Panc1 (cell line): Measurements from ENCODE around the gene FAM209B.

Source experiments
- POLR2AphosphoS5 ChIP-seq: IDR thresholded peaks from 2 replicates; pipeline ENCODE4 v1.6.1; 2012; ENCODE audit warnings: mild to moderate bottlenecking, low read depth, low read length, moderate library complexity
- SIN3A ChIP-seq: IDR thresholded peaks from 2 replicates; pipeline ENCODE4 v1.6.1; 2012; ENCODE audit warnings: low read depth, mild to moderate bottlenecking, low read length, moderate library complexity, borderline replicate concordance; ENCODE audit not compliant: insufficient read depth
- TF ChIP-seq, protein P1 (sequence below): fragments of 450-650 bp; IDR thresholded peaks from 2 replicates; pipeline ENCODE4 v1.5.1; 2017; ENCODE audit warnings: mild to moderate bottlenecking
- TF ChIP-seq, protein P2 (sequence below), 2 experiments: IDR thresholded peaks; 2 replicates each; pipeline ENCODE4 v1.6.1; 2011 to 2012; ENCODE audit warnings: low read depth in 2 of 2, control low read depth in 1 of 2, low read length in 1 of 2, mild to moderate bottlenecking in 1 of 2, moderate library complexity in 1 of 2; ENCODE audit not compliant: insufficient read depth in 1 of 2

DNA sequence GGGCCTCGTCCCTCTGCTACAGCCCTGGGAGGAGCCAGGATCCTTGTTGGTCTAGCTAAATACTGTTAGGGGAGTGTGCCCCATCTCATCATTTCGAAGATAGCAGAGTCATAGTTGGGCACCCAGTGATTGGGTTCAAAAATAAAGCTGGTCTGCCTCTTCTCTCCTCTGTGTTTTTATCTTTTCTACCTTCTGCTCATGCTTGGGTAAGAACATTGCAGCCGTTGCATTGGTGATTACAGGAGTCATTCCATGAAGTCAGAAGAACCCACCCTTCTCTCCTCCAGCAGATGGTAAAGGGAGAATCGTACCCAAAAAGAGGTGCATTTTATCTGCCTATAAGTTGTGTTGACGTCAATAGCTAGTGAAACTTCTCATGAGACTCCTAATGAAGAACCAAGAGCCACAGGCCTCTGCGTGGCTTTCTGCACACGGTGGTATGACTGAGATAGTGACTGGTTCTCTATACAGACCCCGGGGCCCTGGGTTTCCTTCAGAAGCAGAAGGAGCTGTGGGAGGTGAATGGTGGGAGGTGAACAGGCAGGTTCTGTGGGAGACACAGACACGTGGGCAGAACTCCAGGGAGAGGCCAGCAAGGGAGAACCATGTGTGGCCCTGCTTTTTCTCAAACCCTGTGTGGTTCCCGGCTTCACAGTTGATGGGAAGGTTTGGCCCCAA is 14.2 kb upstream of the FAM209B start:
- TF ChIP-seq, protein P1, sequence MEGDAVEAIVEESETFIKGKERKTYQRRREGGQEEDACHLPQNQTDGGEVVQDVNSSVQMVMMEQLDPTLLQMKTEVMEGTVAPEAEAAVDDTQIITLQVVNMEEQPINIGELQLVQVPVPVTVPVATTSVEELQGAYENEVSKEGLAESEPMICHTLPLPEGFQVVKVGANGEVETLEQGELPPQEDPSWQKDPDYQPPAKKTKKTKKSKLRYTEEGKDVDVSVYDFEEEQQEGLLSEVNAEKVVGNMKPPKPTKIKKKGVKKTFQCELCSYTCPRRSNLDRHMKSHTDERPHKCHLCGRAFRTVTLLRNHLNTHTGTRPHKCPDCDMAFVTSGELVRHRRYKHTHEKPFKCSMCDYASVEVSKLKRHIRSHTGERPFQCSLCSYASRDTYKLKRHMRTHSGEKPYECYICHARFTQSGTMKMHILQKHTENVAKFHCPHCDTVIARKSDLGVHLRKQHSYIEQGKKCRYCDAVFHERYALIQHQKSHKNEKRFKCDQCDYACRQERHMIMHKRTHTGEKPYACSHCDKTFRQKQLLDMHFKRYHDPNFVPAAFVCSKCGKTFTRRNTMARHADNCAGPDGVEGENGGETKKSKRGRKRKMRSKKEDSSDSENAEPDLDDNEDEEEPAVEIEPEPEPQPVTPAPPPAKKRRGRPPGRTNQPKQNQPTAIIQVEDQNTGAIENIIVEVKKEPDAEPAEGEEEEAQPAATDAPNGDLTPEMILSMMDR = no peak
- TF ChIP-seq POLR2AphosphoS5 (no peak), SIN3A (no peak)
- TF ChIP-seq, protein P2, sequence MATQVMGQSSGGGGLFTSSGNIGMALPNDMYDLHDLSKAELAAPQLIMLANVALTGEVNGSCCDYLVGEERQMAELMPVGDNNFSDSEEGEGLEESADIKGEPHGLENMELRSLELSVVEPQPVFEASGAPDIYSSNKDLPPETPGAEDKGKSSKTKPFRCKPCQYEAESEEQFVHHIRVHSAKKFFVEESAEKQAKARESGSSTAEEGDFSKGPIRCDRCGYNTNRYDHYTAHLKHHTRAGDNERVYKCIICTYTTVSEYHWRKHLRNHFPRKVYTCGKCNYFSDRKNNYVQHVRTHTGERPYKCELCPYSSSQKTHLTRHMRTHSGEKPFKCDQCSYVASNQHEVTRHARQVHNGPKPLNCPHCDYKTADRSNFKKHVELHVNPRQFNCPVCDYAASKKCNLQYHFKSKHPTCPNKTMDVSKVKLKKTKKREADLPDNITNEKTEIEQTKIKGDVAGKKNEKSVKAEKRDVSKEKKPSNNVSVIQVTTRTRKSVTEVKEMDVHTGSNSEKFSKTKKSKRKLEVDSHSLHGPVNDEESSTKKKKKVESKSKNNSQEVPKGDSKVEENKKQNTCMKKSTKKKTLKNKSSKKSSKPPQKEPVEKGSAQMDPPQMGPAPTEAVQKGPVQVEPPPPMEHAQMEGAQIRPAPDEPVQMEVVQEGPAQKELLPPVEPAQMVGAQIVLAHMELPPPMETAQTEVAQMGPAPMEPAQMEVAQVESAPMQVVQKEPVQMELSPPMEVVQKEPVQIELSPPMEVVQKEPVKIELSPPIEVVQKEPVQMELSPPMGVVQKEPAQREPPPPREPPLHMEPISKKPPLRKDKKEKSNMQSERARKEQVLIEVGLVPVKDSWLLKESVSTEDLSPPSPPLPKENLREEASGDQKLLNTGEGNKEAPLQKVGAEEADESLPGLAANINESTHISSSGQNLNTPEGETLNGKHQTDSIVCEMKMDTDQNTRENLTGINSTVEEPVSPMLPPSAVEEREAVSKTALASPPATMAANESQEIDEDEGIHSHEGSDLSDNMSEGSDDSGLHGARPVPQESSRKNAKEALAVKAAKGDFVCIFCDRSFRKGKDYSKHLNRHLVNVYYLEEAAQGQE (IDR thresholded peaks at IDR 0.05; ENCODE audit: insufficient read depth in 1 of 2, low read depth in 2 of 2, low read length in 1 of 2) = no peak
